Mesendoderm (in vitro differentiated cells): ENCODE measurements around the gene SMIM31.

Source experiments
- DNase-seq: peaks from one replicate; pipeline ENCODE4 v3.0.0; 2013
- H2AK5ac ChIP-seq: 2 replicates; pipeline ENCODE4 v1.6.1; 2013; ENCODE audit warnings: low read length, inconsistent platforms
- H2BK120ac ChIP-seq: 2 replicates; pipeline ENCODE4 v1.6.1; 2013; ENCODE audit warnings: low read depth, mild to moderate bottlenecking, low read length, moderate library complexity, mixed read lengths
- H2BK15ac ChIP-seq: replicated peaks from 2 replicates; pipeline ENCODE4 v1.6.1; 2013; ENCODE audit warnings: low read depth, mild to moderate bottlenecking, moderate library complexity
- H2BK5ac ChIP-seq: 2 replicates; pipeline ENCODE4 v1.6.1; 2013; ENCODE audit warnings: low read length, inconsistent platforms
- H3K18ac ChIP-seq: 2 replicates; pipeline ENCODE4 v1.6.1; 2013; ENCODE audit warnings: mild to moderate bottlenecking, low read length, mixed read lengths
- H3K23ac ChIP-seq: one replicate; pipeline ENCODE4 v1.6.1; 2013; ENCODE audit warnings: low read length
- H3K27ac ChIP-seq: 2 replicates; pipeline ENCODE4 v1.5.1; 2013; ENCODE audit warnings: low read depth, mild to moderate bottlenecking, inconsistent platforms, low read length, moderate library complexity
- H3K27me3 ChIP-seq: 2 replicates; pipeline ENCODE4 v1.6.1; 2013; ENCODE audit warnings: low read length, control low read depth, mild to moderate bottlenecking, inconsistent platforms; ENCODE audit not compliant: insufficient read depth, poor library complexity
- H3K36me3 ChIP-seq: 2 replicates; pipeline ENCODE4 v1.6.1; 2013; ENCODE audit warnings: low read length, inconsistent platforms; ENCODE audit not compliant: control insufficient read depth, insufficient read depth
- H3K4ac ChIP-seq: one replicate; pipeline ENCODE4 v1.6.1; 2013; ENCODE audit warnings: low read depth, mild to moderate bottlenecking, low read length, moderate library complexity
- H3K4me1 ChIP-seq: 2 replicates; pipeline ENCODE4 v1.6.1; 2013; ENCODE audit warnings: low read depth, low read length, inconsistent platforms; ENCODE audit not compliant: control insufficient read depth
- H3K4me2 ChIP-seq: 2 replicates; pipeline ENCODE4 v1.6.1; 2013; ENCODE audit warnings: low read length
- H3K4me3 ChIP-seq: 2 replicates; pipeline ENCODE4 v1.5.1; 2013; ENCODE audit warnings: mild to moderate bottlenecking, low read length
- H3K56ac ChIP-seq: one replicate; pipeline ENCODE4 v1.6.1; 2013; ENCODE audit warnings: low read length
- H3K79me1 ChIP-seq: 2 replicates; pipeline ENCODE4 v1.6.1; 2013; ENCODE audit warnings: low read length, inconsistent platforms
- H3K79me2 ChIP-seq: 2 replicates; pipeline ENCODE4 v1.6.1; 2013; ENCODE audit warnings: mild to moderate bottlenecking, low read length; ENCODE audit not compliant: control insufficient read depth, insufficient read depth
- H3K9ac ChIP-seq: 2 replicates; pipeline ENCODE4 v1.6.1; 2013; ENCODE audit warnings: low read length, inconsistent platforms
- H4K5ac ChIP-seq: one replicate; pipeline ENCODE4 v1.6.1; 2013; ENCODE audit warnings: low read length
- H4K8ac ChIP-seq: one replicate; pipeline ENCODE4 v1.6.1; 2013; ENCODE audit warnings: low read depth, mild to moderate bottlenecking, control low read depth, low read length, moderate library complexity
- WGBS: extraction: QIAGEN DNeasy Blood & Tissue Kit; methylation state at CpG from one replicate; pipeline ENCODE4 v1.1.7; 2013; ENCODE audit warnings: low lambda C conversion rate, missing lambda C conversion rate; ENCODE audit not compliant: insufficient coverage; ENCODE audit errors: extremely low coverage; 5-methylcytosine and 5-hydroxymethylcytosine counted together

SMIM31 gene

DNA sequence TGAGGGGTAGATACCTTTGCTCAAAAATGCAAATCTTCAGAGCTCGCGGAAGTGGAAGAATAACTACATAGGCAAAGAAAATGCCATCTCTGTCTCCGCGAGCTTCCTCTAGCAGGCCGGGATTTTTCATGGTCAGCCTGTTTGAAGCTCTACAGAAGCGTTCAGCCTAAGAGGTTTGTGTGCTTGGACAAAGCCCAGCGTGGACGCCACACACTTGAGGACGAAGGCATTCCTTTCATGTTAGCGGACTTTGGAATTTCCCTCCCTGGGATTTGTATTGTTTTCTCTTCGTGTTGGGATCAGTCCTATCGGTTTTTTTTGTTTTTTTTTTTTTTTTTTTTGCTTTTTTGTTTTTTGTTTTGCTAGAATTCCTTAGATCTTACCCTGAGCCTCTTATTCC, 53.7 kb downstream of the SMIM31 start:
- H4K5ac ChIP-seq = no peak overlapping the region
- no peak overlapping the region for H4K8ac ChIP-seq
- H3K79me1 ChIP-seq = no peaks in the 10 kb centered on the region
- H2BK5ac ChIP-seq = no peak overlapping the region
- DNase-seq = peak; percentile 86
- H3K56ac ChIP-seq = peak overlapping the region; percentile 34
- no peak overlapping the region for H2AK5ac ChIP-seq
- WGBS = no CpG with 5 or more reads among the region's 12 CpGs
- H3K27ac ChIP-seq = no peak overlapping the region
- no peaks in the 10 kb centered on the region for H3K36me3 ChIP-seq
- H3K4ac ChIP-seq = no peak overlapping the region
- H3K27me3 ChIP-seq = no peaks in the 10 kb centered on the region
- H3K18ac ChIP-seq = no peak overlapping the region
- H3K4me1 ChIP-seq = no peaks in the 10 kb centered on the region
- H3K4me2 ChIP-seq = no peak overlapping the region
- no peak overlapping the region for H3K9ac ChIP-seq
- H2BK15ac ChIP-seq = no peak overlapping the region
- H3K23ac ChIP-seq = no peak overlapping the region
- H3K79me2 ChIP-seq = no peaks in the 10 kb centered on the region
- H3K4me3 ChIP-seq = no peak overlapping the region
- peak overlapping the region; percentile 24 for H2BK120ac ChIP-seq

DNA sequence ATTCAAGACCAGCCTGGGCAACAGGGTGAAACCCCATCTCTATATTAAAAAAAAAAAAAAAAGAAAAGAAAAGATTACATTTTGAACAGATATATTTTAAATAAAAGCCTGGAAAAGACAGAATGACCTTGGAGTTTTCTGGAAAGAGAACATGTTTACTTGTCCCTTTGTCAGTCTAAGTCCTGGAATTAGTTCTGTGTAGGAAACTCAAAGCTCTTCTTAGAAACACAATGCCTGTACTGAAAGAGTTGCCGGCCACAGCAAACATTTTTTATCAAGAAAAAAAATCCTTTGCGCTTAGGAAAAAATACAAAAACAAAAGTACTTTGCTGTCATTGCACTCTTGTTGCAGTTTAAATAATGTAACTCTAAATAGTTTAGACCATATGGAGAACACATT, 59.6 kb downstream of the SMIM31 start:
- no CpG with 5 or more reads among the region's 2 CpGs for WGBS
- Histone ChIP-seq H2BK120ac (no peak overlapping the region), H3K4me3 (no peak overlapping the region), H3K18ac (no peak overlapping the region), H3K27me3 (no peaks in the 10 kb centered on the region), H3K4ac (no peak overlapping the region), H2BK5ac (no peak overlapping the region), H2AK5ac (no peak overlapping the region), H3K23ac (no peak overlapping the region), H3K79me2 (no peaks in the 10 kb centered on the region), H4K8ac (no peak overlapping the region), H3K36me3 (no peaks in the 10 kb centered on the region), H4K5ac (no peak overlapping the region), H3K27ac (no peak overlapping the region), H3K9ac (no peak overlapping the region), H3K56ac (no peak overlapping the region), H3K4me2 (no peak overlapping the region), H3K4me1 (peaks cover 3% of the 10 kb centered on the region), H2BK15ac (no peak overlapping the region), H3K79me1 (no peaks in the 10 kb centered on the region)
- DNase-seq = no peak

- H3K79me1 ChIP-seq = no peaks in the 10 kb centered on the region
- H4K8ac ChIP-seq = no peak overlapping the region
- H2BK15ac ChIP-seq = no peak overlapping the region
- no peak overlapping the region for H3K4me2 ChIP-seq
- H3K4ac ChIP-seq = no peak overlapping the region
- H3K23ac ChIP-seq = no peak overlapping the region
- no peak overlapping the region for H3K9ac ChIP-seq
- H3K18ac ChIP-seq = no peak overlapping the region
- no peak overlapping the region for H4K5ac ChIP-seq
- H2AK5ac ChIP-seq = no peak overlapping the region
- H3K79me2 ChIP-seq = no peaks in the 10 kb centered on the region
- H2BK120ac ChIP-seq = no peak overlapping the region
- H3K27me3 ChIP-seq = no peaks in the 10 kb centered on the region
- H3K4me1 ChIP-seq = peaks cover 3% of the 10 kb centered on the region
- no peak overlapping the region for H3K4me3 ChIP-seq
- no peaks in the 10 kb centered on the region for H3K36me3 ChIP-seq
- H2BK5ac ChIP-seq = no peak overlapping the region
- WGBS = no CpG with 5 or more reads among the region's 1 CpG
- DNase-seq = peak; percentile 87
- H3K27ac ChIP-seq = no peak overlapping the region
- no peak overlapping the region for H3K56ac ChIP-seq
These were observed 61.8 kb downstream of the SMIM31 start for GRCh38 chr4:164815711-164816110.

DNA sequence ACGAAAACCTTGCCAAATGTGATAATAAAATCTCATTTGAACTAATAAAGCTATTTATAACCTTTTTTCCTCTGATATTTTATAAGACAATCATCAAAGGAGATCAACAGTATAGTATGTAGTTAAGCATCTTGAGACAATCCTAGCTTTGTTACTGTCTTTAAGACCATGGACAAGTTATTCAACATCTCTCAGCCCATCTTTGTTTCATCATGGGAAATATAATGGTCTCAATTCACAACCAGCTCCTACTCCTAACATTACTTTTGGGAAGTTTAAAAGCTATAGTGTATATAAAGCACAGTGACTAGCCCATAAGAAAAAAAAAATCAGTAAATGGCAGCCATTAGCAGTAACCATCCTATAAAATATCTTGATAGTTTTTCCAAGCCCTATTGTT, 65.4 kb downstream of the SMIM31 start:
- Histone ChIP-seq H3K4ac (no peak overlapping the region), H2AK5ac (no peak overlapping the region), H3K27ac (no peak overlapping the region), H2BK120ac (no peak overlapping the region), H3K56ac (no peak overlapping the region), H3K79me2 (no peaks in the 10 kb centered on the region), H3K27me3 (no peaks in the 10 kb centered on the region), H3K4me1 (peaks cover 3% of the 10 kb centered on the region), H4K5ac (no peak overlapping the region), H2BK5ac (no peak overlapping the region), H3K79me1 (no peaks in the 10 kb centered on the region), H3K36me3 (no peaks in the 10 kb centered on the region), H3K4me3 (no peak overlapping the region), H3K9ac (no peak overlapping the region), H3K4me2 (no peak overlapping the region), H3K18ac (no peak overlapping the region), H3K23ac (no peak overlapping the region), H4K8ac (no peak overlapping the region), H2BK15ac (no peak overlapping the region)
- no CpG with 5 or more reads among the region's 1 CpG for WGBS
- no peak for DNase-seq

DNA sequence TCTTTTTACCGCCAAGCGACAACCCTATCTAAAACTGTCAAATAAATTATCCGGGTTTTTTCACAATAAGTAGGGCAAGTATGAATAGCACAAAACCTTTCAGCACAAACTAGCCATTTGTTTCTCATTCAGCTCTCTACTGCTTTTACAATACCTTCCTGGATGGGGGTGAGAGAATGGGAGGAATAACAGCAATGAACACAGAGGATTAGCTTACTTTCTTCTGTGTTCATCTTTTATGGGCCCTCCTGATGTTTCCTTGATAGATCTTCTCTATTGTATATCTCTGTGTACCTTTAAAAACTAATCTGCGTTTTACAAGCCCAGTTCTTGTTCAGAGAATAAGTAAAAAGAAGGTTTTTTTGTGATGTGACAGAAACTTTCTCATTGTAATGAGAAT, 67.8 kb downstream of the SMIM31 start:
- no peak overlapping the region for H3K4me2 ChIP-seq
- no CpG with 5 or more reads among the region's 4 CpGs for WGBS
- H3K27me3 ChIP-seq = no peaks in the 10 kb centered on the region
- no peak overlapping the region for H2BK120ac ChIP-seq
- H3K4me3 ChIP-seq = no peak overlapping the region
- H4K8ac ChIP-seq = no peak overlapping the region
- DNase-seq = no peak
- H3K23ac ChIP-seq = no peak overlapping the region
- H3K9ac ChIP-seq = no peak overlapping the region
- H3K27ac ChIP-seq = no peak overlapping the region
- H3K79me1 ChIP-seq = no peaks in the 10 kb centered on the region
- no peak overlapping the region for H3K18ac ChIP-seq
- H3K4ac ChIP-seq = no peak overlapping the region
- no peaks in the 10 kb centered on the region for H3K36me3 ChIP-seq
- H2BK15ac ChIP-seq = peak overlapping the region; percentile 85
- no peaks in the 10 kb centered on the region for H3K4me1 ChIP-seq
- H3K79me2 ChIP-seq = no peaks in the 10 kb centered on the region
- no peak overlapping the region for H2AK5ac ChIP-seq
- no peak overlapping the region for H2BK5ac ChIP-seq
- H3K56ac ChIP-seq = no peak overlapping the region
- no peak overlapping the region for H4K5ac ChIP-seq

DNA sequence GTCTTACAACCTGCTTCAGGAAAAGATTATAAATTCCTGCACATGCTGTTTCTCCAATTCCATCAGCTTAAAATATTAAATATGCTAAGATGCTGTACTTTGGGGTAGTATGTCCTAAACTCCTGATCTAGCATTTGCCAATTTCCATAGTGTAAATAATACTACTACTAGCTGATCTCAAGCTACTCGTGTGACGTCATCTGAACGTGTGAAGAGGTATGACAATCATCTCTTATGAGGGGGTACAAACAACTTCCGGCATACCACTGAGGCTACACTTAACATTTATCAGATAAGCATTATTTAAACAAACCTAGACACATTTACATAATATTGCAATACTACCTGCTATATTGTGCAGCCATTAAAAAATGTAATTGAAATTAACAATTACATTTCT, 70.7 kb downstream of the SMIM31 start:
- H3K79me1 ChIP-seq = no peaks in the 10 kb centered on the region
- no peaks in the 10 kb centered on the region for H3K36me3 ChIP-seq
- H2BK5ac ChIP-seq = no peak overlapping the region
- H4K5ac ChIP-seq = no peak overlapping the region
- no peak overlapping the region for H3K23ac ChIP-seq
- H3K4ac ChIP-seq = no peak overlapping the region
- H2AK5ac ChIP-seq = no peak overlapping the region
- WGBS = no CpG with 5 or more reads among the region's 4 CpGs
- H3K4me1 ChIP-seq = no peaks in the 10 kb centered on the region
- no peak overlapping the region for H4K8ac ChIP-seq
- no peak overlapping the region for H3K56ac ChIP-seq
- H3K27ac ChIP-seq = no peak overlapping the region
- no peak for DNase-seq
- no peak overlapping the region for H3K4me3 ChIP-seq
- no peak overlapping the region for H2BK120ac ChIP-seq
- no peak overlapping the region for H3K9ac ChIP-seq
- H3K18ac ChIP-seq = no peak overlapping the region
- H3K4me2 ChIP-seq = no peak overlapping the region
- no peak overlapping the region for H2BK15ac ChIP-seq
- no peaks in the 10 kb centered on the region for H3K27me3 ChIP-seq
- no peaks in the 10 kb centered on the region for H3K79me2 ChIP-seq
